GM12875 (cell line): ENCODE measurements around the gene GRID1.

Source experiments
- H3K4me3 ChIP-seq: one replicate; pipeline ENCODE4 v1.5.1; 2011; ENCODE audit warnings: low read depth, low read length, control low read depth
- CTCF ChIP-seq: IDR thresholded peaks from 2 replicates; pipeline ENCODE4 v1.5.1; 2011; ENCODE audit warnings: low read depth, mild to moderate bottlenecking, control low read depth, inconsistent platforms, low read length, moderate library complexity, borderline replicate concordance; ENCODE audit not compliant: insufficient read depth

Gene GRID1

DNA sequence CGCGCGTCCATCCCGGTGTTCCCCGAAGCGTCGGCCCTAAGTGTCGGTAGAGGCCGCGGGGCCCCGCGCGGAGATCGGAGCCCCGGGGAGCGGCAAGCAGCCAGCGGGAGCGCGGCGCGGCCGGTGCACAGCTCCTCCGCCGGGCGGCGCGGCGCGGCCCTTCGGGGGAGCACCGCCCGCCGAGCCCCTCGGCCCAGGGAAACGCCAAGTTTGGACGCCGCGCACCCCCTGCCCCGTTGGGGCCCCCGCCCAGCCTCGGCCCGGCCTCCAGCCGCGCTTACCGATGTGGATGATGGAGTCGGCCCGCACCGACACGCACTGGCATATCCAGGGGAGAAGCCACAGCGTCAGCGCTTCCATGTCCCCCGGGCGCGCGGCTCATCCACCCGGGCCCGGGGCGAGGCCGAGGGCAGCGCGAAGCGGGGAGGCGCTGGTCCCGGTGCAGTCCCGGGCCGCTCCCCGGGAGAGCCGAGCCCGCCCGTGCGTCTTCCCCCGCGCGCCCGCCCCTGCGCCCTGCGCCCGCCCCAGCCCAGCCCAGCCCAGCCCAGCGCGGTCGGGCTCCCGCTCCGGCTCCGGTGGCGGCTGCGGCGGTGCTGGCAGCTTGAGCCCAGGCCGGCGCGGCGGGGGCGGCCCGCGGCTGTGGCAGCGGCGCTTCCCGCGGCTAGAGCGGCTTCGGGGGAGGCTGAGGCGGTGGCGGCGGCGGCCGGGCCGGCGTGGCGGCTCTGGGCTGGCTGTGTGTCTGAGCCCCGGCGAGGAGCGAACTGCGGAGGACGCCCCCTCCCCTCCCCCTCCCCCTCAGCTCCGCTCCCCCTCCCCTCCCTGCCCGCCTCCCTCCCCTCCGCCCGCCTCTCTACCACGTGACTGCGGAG is at the start of gene GRID1:
Gene GRID1 (minus strand): TSS at position 763 of the 869 bp plus-strand sequence.
- TF ChIP-seq CTCF, result no peak
- H3K4me3 ChIP-seq, result no peak within 1 kb of the TSS

DNA sequence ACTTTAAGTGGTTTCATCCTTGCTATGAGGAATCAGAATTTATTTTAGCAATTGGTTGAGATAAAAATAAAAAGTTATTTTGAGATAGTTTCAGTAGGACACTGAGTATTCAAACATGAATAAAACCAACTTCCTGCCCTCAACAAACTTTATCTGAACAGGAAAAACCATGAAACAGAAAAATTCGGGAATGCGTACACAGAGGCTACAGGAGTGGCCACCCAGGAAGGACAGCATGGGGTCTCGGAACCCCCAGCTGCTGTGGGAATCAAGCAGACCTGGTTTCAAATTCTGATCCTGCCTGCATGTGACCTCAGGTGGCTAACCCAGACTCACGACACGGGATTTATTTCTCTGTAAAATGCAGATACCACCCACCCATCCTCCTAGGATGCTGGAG is 49.0 kb upstream of the GRID1 start:
- H3K4me3 ChIP-seq, result no peak overlapping the region
- no peak for TF ChIP-seq CTCF

DNA sequence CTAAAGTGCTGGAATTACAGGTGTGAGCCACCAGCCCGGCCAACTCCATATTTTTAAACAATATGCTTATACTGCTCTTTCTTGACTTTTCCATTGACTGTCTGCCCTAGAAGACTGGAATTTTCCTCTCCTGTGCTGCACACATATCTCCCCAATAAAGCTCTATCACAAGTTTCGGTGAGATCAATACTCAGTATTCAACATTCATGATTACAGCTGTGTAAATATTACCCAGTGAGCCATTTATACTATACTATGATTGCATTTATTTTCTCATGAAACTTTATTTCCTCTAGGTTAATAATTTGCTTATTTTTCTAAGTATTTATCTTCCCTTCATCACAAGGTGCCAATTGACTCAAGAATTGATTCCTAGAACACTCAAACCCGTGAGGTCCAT is 48.5 kb upstream of the GRID1 start:
- no peak for TF ChIP-seq CTCF
- H3K4me3 ChIP-seq, result no peak overlapping the region

- no peak for TF ChIP-seq CTCF
- no peak overlapping the region for H3K4me3 ChIP-seq
These were observed 46.6 kb upstream of the GRID1 start for GRCh38 chr10:86413046-86413728.

GRCh38 chr10:86411852-86412560 is 45.4 kb upstream of the GRID1 start:
- TF ChIP-seq CTCF, result no peak
- H3K4me3 ChIP-seq, result no peak overlapping the region

DNA sequence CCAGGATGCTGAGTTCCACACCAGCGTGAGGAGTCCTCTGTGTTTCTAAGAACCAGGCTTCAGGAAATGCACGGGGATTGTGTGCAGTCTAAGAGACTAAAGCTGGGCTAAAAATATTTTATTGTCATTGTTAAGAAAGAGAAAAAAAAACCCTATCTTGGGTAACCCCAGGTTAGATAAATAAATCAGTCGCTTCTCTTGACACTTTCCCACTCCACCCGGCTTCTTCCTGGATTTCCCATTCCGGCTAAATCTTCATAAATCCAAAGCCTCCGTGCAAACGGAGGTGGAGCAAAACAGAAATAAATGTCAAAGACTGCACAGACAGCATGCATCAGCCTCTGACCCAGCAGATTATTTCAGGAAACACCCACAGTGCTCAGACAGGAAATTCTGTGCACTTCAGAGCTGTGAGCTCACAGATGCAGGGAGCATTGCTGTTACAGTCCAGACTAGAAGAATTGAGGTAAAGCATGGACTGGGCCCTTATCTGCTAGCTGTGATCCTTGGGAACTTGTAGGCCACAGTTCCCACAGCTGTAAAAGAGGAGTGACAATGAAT is 44.8 kb upstream of the GRID1 start:
- no peak for TF ChIP-seq CTCF
- no peak overlapping the region for H3K4me3 ChIP-seq
